ENCODE data around the gene SLCO3A1. TPM values are rescaled to one million over a fixed set of nuclear protein-coding genes. Genes with fewer than 3 reads are reported as not detected.

Gene SLCO3A1
- total and polyA plus RNA-seq, 2 experiments from 2014 or later: 1.9 to 6.9 TPM

DNA sequence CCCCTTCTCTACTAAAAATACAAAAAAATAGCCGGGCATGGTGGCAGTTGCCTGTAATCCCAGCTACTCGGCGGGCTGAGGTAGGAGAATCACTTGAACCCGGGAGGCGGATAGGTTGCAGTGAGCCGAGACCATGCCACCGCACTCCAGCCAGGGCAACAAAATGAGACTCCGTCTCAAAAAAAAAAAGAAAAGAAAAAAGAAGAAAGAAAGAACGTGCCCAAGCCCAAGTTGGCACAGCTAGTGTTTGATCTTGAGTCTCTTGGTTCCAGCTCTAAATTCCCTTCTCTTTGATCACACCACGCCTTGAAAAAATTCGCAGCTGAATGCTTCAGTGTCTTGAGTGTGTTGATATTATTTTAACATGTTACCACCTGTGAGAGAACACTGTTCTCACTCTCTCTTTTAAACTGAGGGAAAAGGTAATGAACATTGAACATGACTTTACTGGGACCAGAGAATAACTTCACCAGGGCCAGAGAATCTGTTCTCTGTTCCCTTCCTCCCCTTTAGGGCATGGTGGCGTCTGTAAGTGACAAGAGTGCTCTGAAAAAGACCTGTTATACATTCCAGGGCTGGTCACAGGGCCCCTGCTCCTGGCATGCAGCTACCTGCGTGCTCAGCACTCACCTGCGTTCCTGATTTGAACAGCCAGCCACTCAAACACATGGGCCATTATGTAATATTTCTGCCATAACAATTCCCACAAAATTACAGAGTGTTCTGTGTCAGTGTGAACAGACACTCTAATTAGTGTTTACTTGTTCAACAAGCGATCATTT lies 19.0 kb downstream of the SLCO3A1 start:
- DNase-seq: no peak
- Histone ChIP-seq H3K4me3 (no peak overlapping the region), H3K79me2 (ENCODE audit: insufficient read depth) (peaks cover 15% of the 10 kb centered on the region; the same call in 1 of the 2 replicates), H2AFZ (no peak overlapping the region), H4K20me1 (ENCODE audit: insufficient read depth) (no peaks in the 10 kb centered on the region), H3K9me3 (ENCODE audit: low read depth) (no peaks in the 10 kb centered on the region), H3K36me3 (ENCODE audit: low read depth) (no peaks in the 10 kb centered on the region), H3K4me2 (ENCODE audit: unreplicated experiment) (no peak overlapping the region), H3K27me3 (replicated peaks; ENCODE audit: insufficient read depth) (no peaks in the 10 kb centered on the region), H3K9me2 (ENCODE audit: insufficient read depth) (no peaks in the 10 kb centered on the region), H3F3A (ENCODE audit: insufficient read depth) (peaks cover 13% of the 10 kb centered on the region; the same call in 1 of the 2 replicates), H3K9ac (no peak overlapping the region), H3K4me1 (ENCODE audit: insufficient read depth) (peaks cover 9% of the 10 kb centered on the region), H3K27ac (no peak overlapping the region)
- WGBS, 2 experiments (ENCODE audit: low coverage in 1 of 2, low lambda C conversion rate in 2 of 2, missing lambda C conversion rate in 2 of 2): 85% methylated on average over 14 to 15 of the region's 15 CpGs
- in situ Hi-C loops (cut with MboI): no loop called here
- TF ChIP-seq EZH2phosphoT487 (IDR thresholded peaks at IDR 0.05; ENCODE audit: insufficient read depth, low read depth): no peak
- no peak for TF ChIP-seq EZH2 (IDR thresholded peaks at IDR 0.05; ENCODE audit: insufficient read depth, poor library complexity, severe bottlenecking)

DNA sequence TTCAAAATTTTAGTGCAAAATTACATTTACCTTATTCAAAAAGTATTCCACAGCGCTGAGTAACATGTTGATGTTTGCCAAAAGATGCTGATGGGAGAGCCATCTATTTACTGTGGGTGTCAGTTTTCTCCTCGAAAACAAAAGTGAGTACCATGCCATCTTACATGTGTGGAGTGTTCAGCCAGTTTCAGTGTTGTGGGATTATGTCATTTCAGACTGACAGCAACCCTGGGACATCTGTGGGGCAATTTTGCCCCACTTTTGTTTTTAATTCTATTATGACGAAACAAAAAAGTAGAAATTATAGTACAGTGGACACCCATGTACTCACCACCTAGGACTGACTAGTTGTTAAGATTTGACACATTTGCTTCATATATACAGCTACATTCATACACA lies 19.6 kb downstream of the SLCO3A1 start:
- in situ Hi-C loops (cut with MboI): no loop called here
- H3K9ac ChIP-seq: no peak overlapping the region
- H3K36me3 ChIP-seq (ENCODE audit: low read depth): no peaks in the 10 kb centered on the region
- peaks cover 10% of the 10 kb centered on the region; the same call in 1 of the 2 replicates for H3F3A ChIP-seq (ENCODE audit: insufficient read depth)
- H3K79me2 ChIP-seq (ENCODE audit: insufficient read depth): peaks cover 15% of the 10 kb centered on the region; the same call in 1 of the 2 replicates
- WGBS, 2 experiments (ENCODE audit: low coverage in 1 of 2, low lambda C conversion rate in 2 of 2, missing lambda C conversion rate in 2 of 2): 75 to 85% methylated on average over 3 of the region's 3 CpGs
- no peak for TF ChIP-seq EZH2phosphoT487 (IDR thresholded peaks at IDR 0.05; ENCODE audit: insufficient read depth, low read depth)
- TF ChIP-seq EZH2 (IDR thresholded peaks at IDR 0.05; ENCODE audit: insufficient read depth, poor library complexity, severe bottlenecking): no peak
- H3K9me3 ChIP-seq (ENCODE audit: low read depth): no peaks in the 10 kb centered on the region
- no peaks in the 10 kb centered on the region for H4K20me1 ChIP-seq (ENCODE audit: insufficient read depth)
- no peaks in the 10 kb centered on the region for H3K27me3 ChIP-seq (replicated peaks; ENCODE audit: insufficient read depth)
- H3K4me3 ChIP-seq: no peak overlapping the region
- H3K27ac ChIP-seq: no peak overlapping the region
- no peak for DNase-seq
- no peak overlapping the region for H3K4me2 ChIP-seq (ENCODE audit: unreplicated experiment)
- no peak overlapping the region for H2AFZ ChIP-seq
- no peaks in the 10 kb centered on the region for H3K9me2 ChIP-seq (ENCODE audit: insufficient read depth)
- H3K4me1 ChIP-seq (ENCODE audit: insufficient read depth): peaks cover 5% of the 10 kb centered on the region

DNA sequence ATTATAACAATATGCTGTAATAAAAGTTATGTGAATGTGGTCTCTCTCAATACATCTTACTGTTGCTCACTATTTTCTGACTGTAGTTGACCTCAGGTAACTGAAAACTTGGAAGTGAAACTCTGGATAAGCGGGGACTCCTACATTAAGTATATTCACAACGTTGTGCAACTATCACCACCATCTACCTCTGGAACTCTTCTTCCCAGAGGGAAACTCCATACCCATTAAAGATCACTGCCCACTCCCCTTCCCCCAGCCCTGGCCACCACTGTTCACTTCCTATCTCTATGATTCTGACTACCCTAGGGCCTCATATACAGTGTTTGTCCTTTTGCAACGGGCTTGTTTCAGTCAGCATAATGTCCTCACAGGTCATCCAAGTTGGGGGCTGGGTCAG lies 20.7 kb downstream of the SLCO3A1 start:
- H3F3A ChIP-seq (ENCODE audit: insufficient read depth): no peaks in the 10 kb centered on the region
- TF ChIP-seq EZH2 (IDR thresholded peaks at IDR 0.05; ENCODE audit: insufficient read depth, poor library complexity, severe bottlenecking): no peak
- no peak for TF ChIP-seq EZH2phosphoT487 (IDR thresholded peaks at IDR 0.05; ENCODE audit: insufficient read depth, low read depth)
- H3K36me3 ChIP-seq (ENCODE audit: low read depth): no peaks in the 10 kb centered on the region
- no peaks in the 10 kb centered on the region for H3K4me1 ChIP-seq (ENCODE audit: insufficient read depth)
- no peaks in the 10 kb centered on the region for H3K9me3 ChIP-seq (ENCODE audit: low read depth)
- H3K79me2 ChIP-seq (ENCODE audit: insufficient read depth): peaks cover 11% of the 10 kb centered on the region; the same call in 1 of the 2 replicates
- H3K27ac ChIP-seq: no peak overlapping the region
- in situ Hi-C loops (cut with MboI): no loop called here
- no peaks in the 10 kb centered on the region for H3K27me3 ChIP-seq (replicated peaks; ENCODE audit: insufficient read depth)
- H3K4me2 ChIP-seq (ENCODE audit: unreplicated experiment): no peak overlapping the region
- no peak overlapping the region for H2AFZ ChIP-seq
- no peak overlapping the region for H3K9ac ChIP-seq
- WGBS, 2 experiments (ENCODE audit: low coverage in 1 of 2, low lambda C conversion rate in 2 of 2, missing lambda C conversion rate in 2 of 2): 85 to 93% methylated on average over 3 of the region's 3 CpGs
- no peaks in the 10 kb centered on the region for H3K9me2 ChIP-seq (ENCODE audit: insufficient read depth)
- H3K4me3 ChIP-seq: no peak overlapping the region
- no peak for DNase-seq
- H4K20me1 ChIP-seq (ENCODE audit: insufficient read depth): no peaks in the 10 kb centered on the region

DNA sequence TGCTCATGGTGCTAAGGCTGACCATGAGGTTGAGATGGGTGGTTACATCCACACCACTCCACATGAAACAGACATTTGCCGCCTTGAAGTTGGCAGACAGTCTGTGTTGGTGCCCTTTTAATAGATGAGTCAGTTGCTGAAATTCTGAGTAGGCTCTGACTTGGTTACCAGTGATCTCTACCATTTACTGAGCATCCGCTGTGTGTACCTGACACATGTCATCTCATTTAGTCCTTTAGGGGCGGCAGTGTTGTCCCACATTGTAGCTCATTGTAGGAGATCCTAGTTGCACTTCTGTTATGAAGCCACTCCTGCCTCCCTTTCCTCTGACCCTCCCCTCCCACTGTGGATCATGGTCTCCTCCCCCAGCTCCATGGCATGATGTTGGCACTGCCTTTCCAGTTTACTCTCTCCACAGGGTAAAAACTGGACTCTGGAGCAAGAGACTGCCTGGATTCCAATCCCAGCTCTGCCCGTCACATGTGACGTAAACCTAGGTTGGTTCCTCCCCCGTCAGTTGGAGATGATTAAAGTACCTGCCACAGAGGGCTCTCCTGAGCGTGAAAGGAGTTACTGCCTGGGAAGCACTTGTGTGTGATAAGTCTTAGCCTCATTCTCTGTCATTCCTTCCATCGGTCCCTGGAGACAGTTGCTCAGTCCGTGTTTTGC lies 21.6 kb downstream of the SLCO3A1 start:
- in situ Hi-C loops (cut with MboI): no loop called here
- Histone ChIP-seq H3K27me3 (replicated peaks; ENCODE audit: insufficient read depth) (no peaks in the 10 kb centered on the region), H3K4me1 (ENCODE audit: insufficient read depth) (no peaks in the 10 kb centered on the region), H3K79me2 (ENCODE audit: insufficient read depth) (0 out of 2 replicates have a peak, but pooled peaks cover 5% of the 10 kb centered on the region), H3K27ac (no peak overlapping the region), H3K9me2 (ENCODE audit: insufficient read depth) (no peaks in the 10 kb centered on the region), H4K20me1 (ENCODE audit: insufficient read depth) (no peaks in the 10 kb centered on the region), H3K9me3 (ENCODE audit: low read depth) (no peaks in the 10 kb centered on the region), H3K4me2 (ENCODE audit: unreplicated experiment) (no peak overlapping the region), H3K9ac (no peak overlapping the region), H2AFZ (no peak overlapping the region), H3K4me3 (no peak overlapping the region), H3K36me3 (ENCODE audit: low read depth) (no peaks in the 10 kb centered on the region), H3F3A (ENCODE audit: insufficient read depth) (no peaks in the 10 kb centered on the region)
- 97 to 98% methylated on average over 9 of the region's 9 CpGs for WGBS, 2 experiments (ENCODE audit: low coverage in 1 of 2, low lambda C conversion rate in 2 of 2, missing lambda C conversion rate in 2 of 2)
- DNase-seq: no peak
- TF ChIP-seq EZH2phosphoT487 (IDR thresholded peaks at IDR 0.05; ENCODE audit: insufficient read depth, low read depth): no peak
- TF ChIP-seq EZH2 (IDR thresholded peaks at IDR 0.05; ENCODE audit: insufficient read depth, poor library complexity, severe bottlenecking): no peak

All from GM23248 (cell line).